WTC11 (cell line): ENCODE data around the gene MT2A. TPM values are rescaled to one million over a fixed set of nuclear protein-coding genes. Genes with fewer than 3 reads are reported as not detected.

ENCODE experiments used
- ATAC-seq: fragments of 200-7000 bp; cut with Tn5 transposase; 2 replicates; pipeline ENCODE4 v1.10.0; 2021; ENCODE audit warnings: mild to moderate bottlenecking, moderate library complexity
- CTCF ChIA-PET: fragments of 300-600 bp; sonication (Branson Sonifier 250); formaldehyde crosslinking; loops from one replicate; lab custom pipeline; 2021; ENCODE audit warnings: antibody characterized with exemption; lab: Charles Lee
- POLR2A ChIA-PET: fragments of 350-600 bp; sonication (Branson Sonifier 250); formaldehyde crosslinking; loops from one replicate; lab custom pipeline; 2021; ENCODE audit warnings: antibody characterized with exemption; lab: Charles Lee
- DNase-seq: peaks from one replicate; pipeline ENCODE4 v3.0.0; 2021; ENCODE audit warnings: low spot score
- H3K27ac Mint-ChIP-seq: 2 replicates; pipeline ENCODE4 v1.8.0; 2021; ENCODE audit warnings: mixed read lengths
- H3K27me3 Mint-ChIP-seq: 2 replicates; pipeline ENCODE4 v1.8.0; 2021; ENCODE audit warnings: low read depth, mild to moderate bottlenecking, moderate library complexity, mixed read lengths
- H3K36me3 Mint-ChIP-seq: 2 replicates; pipeline ENCODE4 v1.8.0; 2021; ENCODE audit warnings: mixed read lengths
- H3K4me1 Mint-ChIP-seq: 2 replicates; pipeline ENCODE4 v1.8.0; 2022; ENCODE audit warnings: mixed read lengths
- H3K4me3 Mint-ChIP-seq: 2 replicates; pipeline ENCODE4 v1.8.0; 2021; ENCODE audit warnings: mild to moderate bottlenecking, moderate library complexity, mixed read lengths
- H3K9me3 Mint-ChIP-seq: 2 replicates; pipeline ENCODE4 v1.8.0; 2021; ENCODE audit warnings: mixed read lengths
- E2F1 ChIP-seq: sonication (generic); formaldehyde crosslinking; IDR thresholded peaks from 2 replicates; pipeline ENCODE4 v1.8.0; 2022; ENCODE audit warnings: mild to moderate bottlenecking, missing genetic modification reagents
- ERG ChIP-seq: fragments of 250-450 bp; sonication (Bioruptor Pico); IDR thresholded peaks from 2 replicates; pipeline ENCODE4 v1.8.0; 2021; ENCODE audit warnings: mild to moderate bottlenecking
- ETV6 ChIP-seq: sonication (generic); formaldehyde crosslinking; IDR thresholded peaks from 2 replicates; pipeline ENCODE4 v1.8.1; 2022; ENCODE audit warnings: mild to moderate bottlenecking, missing genetic modification reagents
- MAX ChIP-seq: sonication (generic); formaldehyde crosslinking; IDR thresholded peaks from 2 replicates; pipeline ENCODE4 v1.8.0; 2022; ENCODE audit warnings: mild to moderate bottlenecking, missing genetic modification reagents
- MLX ChIP-seq: sonication (generic); formaldehyde crosslinking; IDR thresholded peaks from 2 replicates; pipeline ENCODE4 v1.8.1; 2023; ENCODE audit warnings: mild to moderate bottlenecking, missing genetic modification reagents, moderate library complexity
- OVOL2 ChIP-seq: fragments of 250-450 bp; sonication (Bioruptor Pico); IDR thresholded peaks from 2 replicates; pipeline ENCODE4 v1.9.0; 2021; ENCODE audit warnings: mild to moderate bottlenecking, borderline replicate concordance
- PRDM15 ChIP-seq: sonication (generic); formaldehyde crosslinking; IDR thresholded peaks from 2 replicates; pipeline ENCODE4 v1.8.0; 2022; ENCODE audit warnings: missing genetic modification reagents
- PRRX2 ChIP-seq: fragments of 250-450 bp; sonication (Bioruptor Pico); IDR thresholded peaks from 2 replicates; pipeline ENCODE4 v1.8.0; 2021; ENCODE audit warnings: mild to moderate bottlenecking
- TEAD1 ChIP-seq: sonication (generic); formaldehyde crosslinking; IDR thresholded peaks from 2 replicates; pipeline ENCODE4 v1.8.0; 2022; ENCODE audit warnings: mild to moderate bottlenecking, missing genetic modification reagents
- ZNF396 ChIP-seq: fragments of 250-450 bp; sonication (Bioruptor Pico); IDR thresholded peaks from 2 replicates; pipeline ENCODE4 v1.8.0; 2021; ENCODE audit warnings: mild to moderate bottlenecking, moderate library complexity, borderline replicate concordance
- total RNA-seq: library from RNA; stranded (reverse); gene quantifications from 3 replicates; pipeline ENCODE4 v1.2.3, GENCODE V29; 2021

The MT2A gene
- total RNA-seq, 1 experiment from 2014 or later: 139 TPM

- no peak for TF ChIP-seq ZNF396 (CRISPR knock-in tag)
- peak; percentile 90 for TF ChIP-seq PRDM15 (CRISPR knock-in tag)
- TF ChIP-seq E2F1 (CRISPR knock-in tag): no peak
- TF ChIP-seq PRRX2 (CRISPR knock-in tag): no peak
- TF ChIP-seq ERG (CRISPR knock-in tag): no peak
- no peak for TF ChIP-seq TEAD1 (CRISPR knock-in tag)
- TF ChIP-seq MAX: peak; percentile 57
- TF ChIP-seq ETV6: no peak
Observed at GRCh38 chr16:56625140-56625942, 17.0 kb downstream of the MT2A start, which contains the start of gene MT1E (continued).

GRCh38 chr16:56625943-56626654 lies 17.7 kb downstream of the MT2A start:
- ChIA-PET CTCF (interaction anchor here (0.9 to 2.4 kb wide), 7 partner anchors 8 to 76 kb away, joined by 3 to 8 read pairs (median 6); no protein-coding TSS in a partner anchor), POLR2A (interaction anchor here (0.7 to 4.9 kb wide), 17 partner anchors 8 to 78 kb away, joined by 3 to 68 read pairs (median 6); partner anchors contain the start of genes MT1A, MT1F, MT1G and MT1H)
- no peak overlapping the region for H3K27ac Mint-ChIP-seq
- H3K9me3 Mint-ChIP-seq: peaks cover 8% of the 10 kb centered on the region; the same call in 1 of the 2 replicates
- DNase-seq: no peak
- peaks cover 2% of the 10 kb centered on the region; the same call in 1 of the 2 replicates for H3K36me3 Mint-ChIP-seq
- H3K4me3 Mint-ChIP-seq: peak overlapping the region; percentile 74
- H3K27me3 Mint-ChIP-seq: peaks cover 98% of the 10 kb centered on the region
- TF ChIP-seq OVOL2: no peak
- peak; percentile 15 for ATAC-seq
- H3K4me1 Mint-ChIP-seq: peaks cover 43% of the 10 kb centered on the region

GRCh38 chr16:56626685-56627084 lies 18.3 kb downstream of the MT2A start:
- peaks cover 38% of the 10 kb centered on the region for H3K4me1 Mint-ChIP-seq
- ChIA-PET CTCF (interaction anchor here (1.2 to 1.8 kb wide), 3 partner anchors 9 to 47 kb away, joined by 3 to 5 read pairs (median 4); no protein-coding TSS in a partner anchor), POLR2A (interaction anchor here (1.2 to 4.9 kb wide), 7 partner anchors 10 to 56 kb away, joined by 4 to 68 read pairs (median 24); partner anchors contain the start of genes MT1F, MT1G, MT1H and MT1X)
- peak overlapping the region; percentile 74; the same call in 1 of the 2 replicates for H3K4me3 Mint-ChIP-seq
- peaks cover 8% of the 10 kb centered on the region; the same call in 1 of the 2 replicates for H3K9me3 Mint-ChIP-seq
- no peak overlapping the region for H3K27ac Mint-ChIP-seq
- no peak for TF ChIP-seq PRRX2 (CRISPR knock-in tag)
- no peak for TF ChIP-seq MLX (CRISPR knock-in tag)
- ATAC-seq (no peak), DNase-seq (no peak)
- peaks cover 2% of the 10 kb centered on the region; the same call in 1 of the 2 replicates for H3K36me3 Mint-ChIP-seq
- H3K27me3 Mint-ChIP-seq: peaks cover 98% of the 10 kb centered on the region
